ENCODE results near the gene VAV2.

- no peak for TF ChIP-seq EP300 (IDR thresholded peaks at IDR 0.05)
- TF ChIP-seq CTCF (IDR thresholded peaks at IDR 0.05) = no peak
- no peak for TF ChIP-seq POLR2A (IDR thresholded peaks at IDR 0.05)
These were observed 276.7 kb downstream of the VAV2 start for GRCh38 chr9:133715295-133715865.

Data from tibial nerve (tissue), 4 donors.